NCI-H1436 (cell line): Measurements from ENCODE around the gene PSAT1.

ENCODE experiments used
- DNase-seq: peaks from one replicate; lab custom pipeline; 2025; lab: John Stamatoyannopoulos, UW

The PSAT1 gene

GRCh38 chr9:78319197-78320029 lies 22.5 kb downstream of the PSAT1 start:
- DNase-seq, result no peak

- DNase-seq, result no peak
Observed at GRCh38 chr9:78320030-78320693, 23.2 kb downstream of the PSAT1 start.

DNA sequence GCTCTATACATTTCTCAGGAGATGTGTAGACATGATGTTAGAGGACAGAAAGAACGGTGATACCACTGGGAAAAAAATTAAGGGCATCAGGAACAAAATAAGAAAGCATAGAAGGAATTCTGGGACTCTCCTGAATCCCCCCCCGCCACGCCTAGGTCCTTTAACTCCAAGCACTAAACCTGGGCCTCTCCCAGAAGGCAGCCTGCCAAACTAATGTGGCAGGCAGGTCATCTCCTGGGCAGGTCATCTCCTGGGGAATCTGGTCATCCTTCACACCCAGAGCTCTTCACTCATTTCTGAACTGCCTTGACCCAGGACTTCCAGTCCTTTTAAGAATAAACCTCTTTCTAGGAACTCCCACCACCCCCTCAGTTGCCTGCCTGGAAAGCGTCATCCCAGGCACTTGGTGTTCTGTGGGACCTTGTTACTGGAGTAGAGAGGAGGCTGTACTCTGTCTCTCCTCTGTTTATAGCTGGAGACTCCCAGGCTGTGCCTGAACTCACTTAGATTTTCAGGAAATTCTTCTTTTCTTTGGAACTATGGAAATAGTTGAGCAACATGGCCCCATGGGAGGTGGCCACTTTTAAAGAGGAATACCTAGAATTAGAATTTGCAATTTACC lies 24.1 kb downstream of the PSAT1 start:
- DNase-seq, result no peak

- DNase-seq, result no peak
Observed at GRCh38 chr9:78321505-78321904, 24.6 kb downstream of the PSAT1 start.

- DNase-seq, result no peak
Observed at GRCh38 chr9:78324068-78324650, 27.2 kb downstream of the PSAT1 start.

DNA sequence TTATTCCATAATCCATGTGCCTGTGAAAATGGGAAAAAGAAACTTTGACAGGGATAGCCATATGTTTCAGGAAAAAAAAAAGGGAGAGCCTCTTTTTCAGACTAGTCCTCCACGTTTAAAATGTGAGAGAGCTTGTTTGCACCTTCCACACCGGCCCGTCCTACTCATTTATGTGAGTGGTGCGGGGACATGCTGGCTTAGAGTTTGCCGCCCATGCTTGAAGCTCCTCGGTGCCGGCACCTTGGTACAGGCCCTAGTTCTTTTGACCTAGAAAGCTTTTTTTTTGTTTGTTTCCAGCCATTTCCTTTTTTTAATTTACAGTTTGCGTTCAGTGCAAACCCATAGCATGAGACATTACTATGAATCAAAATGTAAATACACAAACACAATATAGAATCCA lies 27.8 kb downstream of the PSAT1 start:
- no peak for DNase-seq

- DNase-seq, result no peak
Observed at GRCh38 chr9:78325343-78325742, 28.4 kb downstream of the PSAT1 start.

DNA sequence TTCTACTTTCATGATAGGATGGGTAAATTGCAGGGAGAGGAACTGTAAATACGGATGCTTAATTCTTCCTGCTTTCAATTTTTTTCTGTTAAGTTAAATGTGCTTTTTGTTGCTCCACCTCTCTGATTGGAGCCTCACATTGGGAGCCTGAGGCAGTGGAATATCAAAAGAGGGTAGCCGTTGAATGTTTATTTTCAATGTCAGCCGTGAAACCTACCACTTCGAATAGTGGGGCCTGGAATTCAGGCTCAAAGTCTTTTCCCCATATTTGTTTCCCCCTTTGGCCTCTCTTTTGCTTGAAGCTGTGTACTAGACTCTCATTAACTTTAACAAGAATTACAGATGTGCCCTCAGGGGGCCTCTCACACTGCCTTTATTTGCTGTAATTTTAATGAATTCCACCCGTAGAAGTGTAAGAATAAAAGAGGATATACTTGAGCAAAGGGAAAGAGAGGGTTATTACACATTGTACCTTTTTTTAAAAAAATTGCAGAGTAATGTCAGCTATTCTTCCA lies 29.0 kb downstream of the PSAT1 start:
- DNase-seq, result no peak

GRCh38 chr9:78326564-78326963 lies 29.6 kb downstream of the PSAT1 start:
- no peak for DNase-seq

GRCh38 chr9:78332381-78332780 lies 35.5 kb downstream of the PSAT1 start:
- no peak for DNase-seq

DNA sequence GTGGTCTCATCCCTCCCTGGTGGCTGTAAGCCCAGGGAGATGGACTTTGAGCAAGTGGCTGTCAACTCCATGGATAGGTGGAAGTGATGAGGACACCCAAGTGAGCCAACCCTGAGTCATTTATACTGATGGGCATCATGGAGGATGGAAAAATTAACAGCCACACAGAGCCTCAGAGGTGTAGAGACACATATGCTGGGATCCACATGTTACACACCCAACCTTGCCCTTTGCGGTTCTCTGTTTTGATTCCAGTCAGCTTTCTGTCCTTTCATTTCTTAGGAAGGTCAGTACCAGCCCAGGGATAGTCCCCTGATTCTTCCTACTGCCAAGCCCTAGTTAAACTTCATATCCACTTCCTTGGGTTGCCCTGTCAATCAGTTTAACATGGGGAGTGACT lies 51.9 kb downstream of the PSAT1 start:
- DNase-seq, result no peak

DNA sequence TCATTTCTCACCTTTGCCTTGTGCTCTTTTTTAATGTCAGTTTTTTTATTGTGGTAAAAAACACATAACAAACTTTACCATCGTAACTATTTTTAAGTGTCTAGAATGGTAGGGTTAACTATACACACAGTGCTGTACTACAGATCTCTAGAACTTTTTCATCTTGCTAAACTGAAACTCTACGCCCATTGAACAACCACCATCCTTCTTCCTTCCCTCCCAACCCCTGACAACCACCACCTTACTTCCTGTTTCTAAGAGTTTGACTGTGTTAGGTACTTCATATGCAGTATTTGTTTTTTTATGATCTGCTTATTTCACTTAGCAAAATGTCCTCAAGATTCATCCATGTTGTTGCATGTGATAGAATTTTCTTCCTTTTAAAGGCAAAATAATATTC lies 54.9 kb downstream of the PSAT1 start:
- DNase-seq, result no peak

GRCh38 chr9:78354324-78354973 lies 57.5 kb downstream of the PSAT1 start:
- DNase-seq, result no peak

DNA sequence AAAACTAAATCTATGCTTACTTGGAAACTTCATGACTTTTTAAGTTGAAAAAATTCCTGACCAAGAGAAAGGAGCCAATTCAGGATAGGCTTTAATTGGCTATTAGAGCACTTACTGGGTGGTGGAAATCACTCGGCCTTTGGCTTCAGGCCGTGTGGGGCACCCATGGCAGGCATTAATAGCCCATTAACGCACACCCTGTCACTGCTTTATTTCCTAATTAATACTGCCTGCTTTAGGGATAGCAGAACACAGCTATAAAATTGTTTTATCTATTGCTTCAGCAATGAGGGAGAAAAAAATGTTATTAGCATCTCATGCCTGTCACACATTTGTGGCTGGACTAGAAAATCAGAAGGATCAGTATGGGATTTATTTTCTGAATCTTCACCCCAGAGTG lies 58.1 kb downstream of the PSAT1 start:
- DNase-seq, result no peak

GRCh38 chr9:78356634-78357033 lies 59.7 kb downstream of the PSAT1 start:
- no peak for DNase-seq

GRCh38 chr9:78357165-78357873 lies 60.4 kb downstream of the PSAT1 start:
- DNase-seq, result no peak

GRCh38 chr9:78358329-78359051 lies 61.6 kb downstream of the PSAT1 start:
- DNase-seq, result no peak

DNA sequence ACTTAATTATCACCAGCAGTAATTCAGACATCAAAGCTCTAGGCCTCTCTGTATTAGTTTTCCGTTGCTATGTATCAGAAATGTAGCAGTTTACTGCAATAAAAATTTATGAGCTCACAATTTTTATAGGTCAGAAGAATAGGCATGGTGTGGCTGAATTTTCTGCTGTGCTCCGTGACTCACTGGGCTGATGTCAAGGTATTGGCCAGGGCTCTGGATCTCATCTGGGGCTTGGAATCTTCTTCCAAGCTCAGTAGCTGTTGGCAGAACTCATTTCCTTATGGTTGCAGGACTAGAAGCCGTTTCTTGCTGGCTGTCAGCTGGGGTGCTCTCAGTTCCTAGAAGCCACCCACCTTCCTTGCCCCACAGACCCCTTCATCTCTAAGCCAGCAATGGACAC lies 66.3 kb downstream of the PSAT1 start:
- no peak for DNase-seq

GRCh38 chr9:78365748-78366697 lies 69.1 kb downstream of the PSAT1 start:
- peak; percentile 32 for DNase-seq

DNA sequence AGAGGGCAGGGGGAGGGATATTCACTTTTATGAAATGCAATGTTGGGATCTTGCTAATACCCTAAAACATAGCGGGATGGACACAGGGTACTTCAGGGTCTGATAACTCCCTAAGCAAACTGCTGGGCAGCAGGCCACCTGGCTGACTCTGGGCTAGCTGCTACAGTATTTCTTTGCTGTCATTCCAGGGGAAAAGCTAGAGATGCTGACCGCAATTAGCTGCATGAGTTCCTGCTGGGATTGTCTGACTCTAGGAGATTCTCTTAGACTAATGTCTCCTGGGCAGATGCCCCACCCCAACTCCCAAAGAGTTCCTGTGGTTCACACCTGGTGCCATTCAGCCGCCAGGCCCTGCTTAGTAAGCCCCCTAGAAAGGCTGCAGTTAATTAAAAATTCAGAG lies 69.9 kb downstream of the PSAT1 start:
- no peak for DNase-seq
